ENCODE measurements around the gene CYBRD1.
A peak's percentile ranks its signal among the peaks of the same experiment; 100 is the strongest.
"Not testable (repeated sequence)": the region's sequence is repeated elsewhere in the genome, so short reads cannot be mapped to it uniquely, and the experiment has no call there.

Gene CYBRD1, protein sequence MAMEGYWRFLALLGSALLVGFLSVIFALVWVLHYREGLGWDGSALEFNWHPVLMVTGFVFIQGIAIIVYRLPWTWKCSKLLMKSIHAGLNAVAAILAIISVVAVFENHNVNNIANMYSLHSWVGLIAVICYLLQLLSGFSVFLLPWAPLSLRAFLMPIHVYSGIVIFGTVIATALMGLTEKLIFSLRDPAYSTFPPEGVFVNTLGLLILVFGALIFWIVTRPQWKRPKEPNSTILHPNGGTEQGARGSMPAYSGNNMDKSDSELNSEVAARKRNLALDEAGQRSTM

DNA sequence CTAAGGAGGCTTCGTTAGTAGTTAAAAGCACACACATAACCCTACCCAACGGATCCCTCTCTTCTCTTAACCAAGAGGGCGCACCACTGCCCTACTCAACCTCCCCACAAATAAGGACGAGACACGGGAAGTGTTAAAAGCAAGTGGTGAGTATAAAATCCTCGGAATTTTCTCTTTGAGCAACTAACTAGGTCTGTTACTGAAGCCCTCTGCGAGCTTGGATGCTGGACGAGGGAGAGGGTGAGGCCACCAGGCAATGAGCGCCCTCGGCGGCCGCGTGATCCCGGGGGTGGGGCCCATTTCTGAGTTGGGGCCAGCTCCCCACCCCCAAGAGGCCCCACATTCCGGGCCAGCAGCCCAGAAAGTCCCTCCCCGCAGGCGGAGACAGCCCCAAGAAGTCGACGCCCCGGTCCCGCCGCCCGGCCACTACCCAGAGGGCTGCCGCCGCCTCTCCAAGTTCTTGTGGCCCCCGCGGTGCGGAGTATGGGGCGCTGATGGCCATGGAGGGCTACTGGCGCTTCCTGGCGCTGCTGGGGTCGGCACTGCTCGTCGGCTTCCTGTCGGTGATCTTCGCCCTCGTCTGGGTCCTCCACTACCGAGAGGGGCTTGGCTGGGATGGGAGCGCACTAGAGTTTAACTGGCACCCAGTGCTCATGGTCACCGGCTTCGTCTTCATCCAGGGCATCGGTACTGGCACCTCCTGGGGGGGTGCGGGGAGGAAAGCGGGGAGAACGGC is at the start of gene CYBRD1:
TSS of gene CYBRD1 (plus strand) at position 423 of the 736 bp plus-strand sequence. CDS start at position 495, 72 bp downstream.
- peak; percentile 87 for DNase-seq

DNA sequence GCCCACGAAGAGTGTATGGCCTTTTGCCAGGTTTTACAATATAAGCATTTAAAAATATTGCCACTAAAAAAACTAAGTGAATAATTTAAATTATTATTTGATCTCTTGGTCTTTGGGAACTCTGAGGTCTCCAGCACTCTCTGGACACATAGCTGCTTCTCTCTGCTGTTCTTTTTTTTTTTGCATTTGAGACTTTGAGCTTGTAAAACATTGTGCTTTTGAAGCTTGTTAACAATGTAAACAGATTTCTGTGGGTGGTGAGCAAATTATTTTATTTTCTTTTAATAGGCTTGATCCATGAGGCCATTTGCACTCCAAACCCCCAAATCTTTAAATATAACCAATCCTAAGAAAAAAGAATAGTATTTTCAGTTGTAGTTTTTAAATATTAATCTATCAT is 46.3 kb upstream of the CYBRD1 start:
- DNase-seq = no peak

DNA sequence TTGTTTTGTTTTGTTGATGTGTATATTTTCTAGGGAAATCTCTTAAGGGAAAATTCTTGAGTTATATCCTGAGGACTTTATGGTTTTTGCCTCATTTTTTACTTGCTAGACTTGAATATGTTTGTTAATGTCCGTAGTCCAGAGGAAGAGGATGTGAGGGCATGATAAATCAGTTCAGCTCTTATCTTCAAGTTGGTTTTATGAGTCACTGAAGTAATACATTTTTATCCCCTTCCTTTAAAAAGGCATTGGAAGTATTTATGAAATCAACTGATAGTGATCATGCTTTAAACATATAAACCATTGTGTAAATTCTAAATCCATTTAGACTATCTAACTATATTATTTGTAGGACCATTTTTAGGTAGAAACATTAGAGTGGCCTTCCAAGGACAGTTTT is 43.9 kb upstream of the CYBRD1 start:
- no peak for DNase-seq

DNA sequence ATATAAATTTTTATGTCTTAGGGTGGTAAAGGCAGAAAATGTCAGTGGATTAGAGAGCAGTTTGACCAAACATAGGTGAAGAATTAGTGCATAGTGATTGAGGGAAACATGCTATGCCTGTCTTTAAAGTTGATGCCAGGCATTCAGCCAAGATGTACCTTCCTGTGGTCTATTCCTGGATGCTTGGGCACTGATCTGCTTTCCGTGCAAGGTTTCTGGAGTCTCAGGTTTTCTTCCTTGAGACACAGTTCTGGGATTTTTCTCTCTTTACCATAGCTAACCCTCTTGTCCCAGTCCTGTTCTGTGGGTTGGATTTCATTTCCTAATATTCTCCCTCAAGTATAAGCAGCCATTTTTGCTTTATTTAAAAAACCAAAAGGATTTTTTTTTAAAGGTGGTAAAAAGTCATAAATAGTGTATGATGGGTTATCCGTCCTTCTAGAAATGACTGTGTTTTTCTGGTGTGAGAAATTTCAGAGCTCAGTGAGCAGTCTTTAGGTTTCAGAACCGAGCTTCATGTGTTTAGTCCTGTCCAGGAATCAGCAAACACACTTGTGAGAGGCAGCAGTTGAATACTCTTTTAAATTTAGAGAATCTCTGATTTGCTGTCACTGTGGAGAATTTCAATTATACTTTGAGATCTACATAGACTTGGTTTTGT is 43.0 kb upstream of the CYBRD1 start:
- no peak for DNase-seq

DNA sequence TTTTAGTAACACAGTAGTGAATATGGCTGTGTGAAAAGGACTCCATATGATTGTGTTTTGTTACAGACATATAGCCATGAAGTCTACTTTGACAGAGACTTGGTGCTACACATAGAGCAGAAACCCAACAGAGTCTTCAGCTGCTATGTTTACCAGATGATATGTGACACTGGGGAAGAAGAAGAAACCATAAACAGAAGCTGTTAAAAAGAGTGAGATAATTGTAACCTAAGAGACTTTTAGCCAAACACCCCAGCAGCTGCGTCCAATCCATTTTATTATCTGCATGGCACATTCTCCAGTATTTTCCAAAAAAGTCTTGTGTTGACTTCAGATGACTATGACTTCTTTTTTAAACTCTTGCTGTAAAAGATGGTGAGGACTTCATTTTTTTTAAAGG is 41.4 kb upstream of the CYBRD1 start:
- no peak for DNase-seq

DNA sequence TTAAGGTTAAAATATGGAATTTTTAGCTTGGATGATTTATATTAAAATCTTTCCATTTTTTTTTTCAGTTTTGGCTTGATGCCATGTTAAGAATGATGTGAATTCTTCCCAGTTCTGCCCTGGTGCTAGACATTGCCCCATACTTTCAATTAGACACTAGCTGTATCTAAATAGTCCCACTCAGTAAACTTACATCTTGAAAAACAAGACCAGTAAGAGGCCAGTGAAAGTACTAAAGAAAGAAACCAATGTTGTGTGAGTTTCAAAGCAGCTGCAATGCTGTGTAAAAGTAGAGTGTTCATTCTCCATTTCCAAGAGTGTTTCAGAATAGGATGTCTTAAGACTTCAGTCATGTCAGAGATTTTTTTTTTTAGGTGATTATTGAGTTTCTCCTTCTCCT is 40.0 kb upstream of the CYBRD1 start:
- no peak for DNase-seq

DNA sequence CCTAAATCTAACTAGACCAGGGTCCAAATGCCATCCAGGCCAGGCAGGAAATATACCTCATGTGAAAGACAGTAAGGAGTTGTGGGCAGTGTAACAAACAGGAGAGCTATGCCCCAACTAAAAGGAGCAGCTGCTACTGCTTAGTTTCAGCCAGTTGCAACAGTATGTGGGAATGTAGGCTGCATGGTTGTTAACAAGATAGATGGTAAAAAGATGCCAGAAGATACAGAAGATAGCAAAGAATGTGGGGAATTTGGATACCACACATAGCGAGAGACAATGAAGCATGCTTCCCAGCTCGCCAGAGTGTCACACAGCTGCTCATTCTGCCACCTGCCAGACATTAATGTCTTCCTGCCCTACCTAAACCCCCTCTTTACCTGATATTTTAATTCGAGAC is 39.4 kb upstream of the CYBRD1 start:
- no peak for DNase-seq

DNA sequence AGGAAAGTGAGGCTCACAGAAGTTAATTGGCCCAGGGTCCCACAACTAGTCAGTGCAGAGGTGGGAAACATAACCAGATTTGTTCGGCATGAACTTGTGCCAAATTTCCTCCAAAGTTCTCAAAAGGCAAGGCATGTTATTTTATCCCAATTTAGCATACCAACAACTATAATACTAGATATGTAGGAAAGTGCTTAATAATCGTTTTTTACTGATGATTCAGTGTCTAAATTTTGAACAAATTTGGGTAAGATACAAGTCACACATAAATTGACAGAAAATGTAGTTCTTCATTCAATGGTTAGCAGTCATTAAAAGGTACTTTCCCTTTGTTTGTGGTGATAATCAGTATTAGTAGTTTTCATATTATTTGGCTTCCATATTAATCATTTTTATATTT is 38.5 kb upstream of the CYBRD1 start:
- DNase-seq = no peak

DNA sequence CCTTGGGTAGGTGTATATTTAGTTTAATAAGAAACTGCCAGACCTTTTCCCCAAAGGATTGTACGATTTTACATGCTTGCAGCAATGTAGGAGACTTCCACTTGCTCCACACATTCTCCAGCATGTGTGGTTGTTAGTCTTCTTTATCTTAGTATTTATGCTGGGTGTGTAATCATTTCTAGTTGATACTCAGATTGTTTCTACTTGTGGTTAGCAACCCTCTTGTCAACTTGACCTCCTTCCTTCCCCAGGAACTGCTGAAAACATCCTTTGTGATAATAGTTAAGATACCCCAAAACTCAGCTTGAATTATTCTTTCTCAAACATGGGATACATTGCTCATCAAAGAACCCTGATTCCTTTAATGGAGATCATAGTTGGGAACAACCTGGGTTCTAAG is 37.2 kb upstream of the CYBRD1 start:
- DNase-seq = no peak

DNA sequence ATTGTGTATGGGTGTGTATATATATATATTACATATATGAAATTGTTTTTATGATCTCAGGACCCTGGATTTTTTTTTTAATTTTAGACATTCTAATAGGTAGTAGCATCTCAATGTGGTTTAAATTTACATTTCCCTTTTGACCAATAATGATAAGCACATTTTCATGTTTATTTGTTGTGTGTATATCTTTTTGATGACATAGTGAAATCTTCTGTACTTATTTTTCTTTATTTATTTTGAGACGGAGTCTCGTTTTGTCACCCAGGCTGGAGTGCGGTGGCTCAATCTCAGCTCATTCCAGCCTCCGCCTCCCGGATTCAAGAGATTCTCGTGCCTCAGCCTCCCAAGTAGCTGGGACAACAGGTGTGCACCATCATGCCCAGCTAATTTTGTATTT is 35.1 kb upstream of the CYBRD1 start:
- no peak for DNase-seq

DNA sequence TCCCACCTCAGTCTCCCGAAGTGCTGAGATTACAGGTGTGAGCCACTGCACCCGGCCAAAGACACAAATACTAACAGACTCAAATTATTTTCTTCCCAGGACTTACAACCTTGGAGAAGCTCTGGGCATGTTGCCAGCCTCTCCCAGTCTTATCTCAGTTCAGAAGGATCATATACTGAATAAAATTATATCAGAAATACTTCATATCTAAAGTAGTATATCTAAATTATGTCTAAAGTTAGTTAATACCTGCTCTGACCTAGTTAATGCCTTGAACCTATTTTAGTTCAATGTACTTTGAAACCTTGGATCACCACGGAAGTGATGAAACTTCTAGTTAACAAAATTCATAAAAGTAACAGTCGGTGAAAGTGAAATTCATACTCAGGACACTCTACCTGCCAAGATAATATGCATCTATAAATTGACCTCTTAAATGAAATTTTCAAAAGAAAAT is 34.4 kb upstream of the CYBRD1 start:
- DNase-seq = no peak

DNA sequence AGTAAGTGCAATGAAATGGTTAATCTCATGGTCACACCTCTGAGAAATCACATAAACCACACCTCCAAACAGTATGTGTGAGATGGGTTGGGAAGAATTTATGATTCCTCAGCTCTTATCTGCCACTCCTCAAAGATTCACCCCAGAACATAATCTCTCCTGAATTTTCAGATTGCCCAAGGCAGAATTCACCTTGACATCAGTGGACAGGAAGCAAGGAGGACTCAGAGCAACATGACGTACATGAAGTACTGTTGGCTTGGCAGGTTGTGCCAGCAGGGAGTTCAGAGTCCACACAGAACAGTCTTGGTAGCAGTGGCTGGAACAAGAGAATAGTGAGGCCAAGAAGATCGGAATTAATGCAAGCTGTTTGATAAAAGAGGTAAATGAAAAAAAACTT is 31.7 kb upstream of the CYBRD1 start:
- DNase-seq = no peak

DNA sequence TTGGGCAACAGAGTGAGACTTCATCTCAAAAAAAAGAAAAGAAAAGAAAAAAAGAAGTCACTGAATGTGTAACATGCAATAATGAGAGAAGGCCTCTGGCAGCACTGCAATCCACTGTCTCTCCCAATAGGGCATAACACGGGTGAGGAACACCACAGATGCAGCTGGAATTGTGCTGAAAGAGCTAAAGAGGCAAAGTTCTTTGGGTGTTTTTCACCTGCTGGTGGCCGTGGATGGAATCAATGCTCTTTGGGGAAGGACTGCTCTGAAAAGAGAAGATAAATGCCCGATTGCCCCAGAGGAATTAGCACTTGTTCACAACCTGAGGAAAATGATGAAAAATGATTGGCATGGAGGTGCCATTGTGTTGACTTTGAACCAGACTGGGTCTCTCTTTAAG is 31.0 kb upstream of the CYBRD1 start:
- no peak for DNase-seq

DNA sequence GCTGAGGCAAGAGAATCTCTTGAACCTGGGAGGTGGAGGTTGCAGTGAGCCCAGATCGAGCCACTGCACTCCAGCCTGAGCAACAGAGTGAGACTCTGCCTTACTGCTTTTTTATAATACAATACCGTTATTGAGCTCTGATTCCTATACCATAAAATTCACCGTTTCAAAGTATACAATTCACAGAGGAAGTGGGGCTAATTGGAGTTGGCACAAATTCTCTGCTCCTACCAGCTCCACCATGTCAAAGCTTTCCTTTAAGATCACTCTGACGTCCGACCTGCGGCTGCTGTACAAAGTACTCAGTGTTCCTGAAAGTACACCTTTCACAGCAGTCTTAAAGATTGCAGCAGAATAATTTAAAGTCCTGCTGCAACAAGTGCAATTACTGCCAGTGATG is 29.6 kb upstream of the CYBRD1 start:
- no peak for DNase-seq

DNA sequence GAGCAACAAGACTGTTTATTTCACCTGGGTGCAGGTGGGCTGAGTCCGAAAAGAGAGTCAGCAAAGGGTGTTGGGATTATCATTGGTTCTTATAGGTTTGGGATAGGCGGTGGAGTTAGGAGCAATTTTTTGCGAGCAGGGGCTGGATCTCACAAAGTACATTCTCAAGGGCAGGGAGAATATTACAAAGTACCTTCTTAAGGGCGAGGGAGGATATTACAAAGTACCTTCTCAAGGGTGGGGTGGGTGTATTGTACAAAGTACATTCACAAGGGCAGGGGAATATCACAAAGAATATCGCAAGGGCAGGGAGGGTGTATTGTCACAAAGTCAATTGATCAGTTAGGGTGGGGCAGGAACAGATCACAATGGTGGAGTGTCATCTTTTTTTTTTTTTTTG is 24.6 kb upstream of the CYBRD1 start:
- DNase-seq = not testable (repeated sequence)

DNA sequence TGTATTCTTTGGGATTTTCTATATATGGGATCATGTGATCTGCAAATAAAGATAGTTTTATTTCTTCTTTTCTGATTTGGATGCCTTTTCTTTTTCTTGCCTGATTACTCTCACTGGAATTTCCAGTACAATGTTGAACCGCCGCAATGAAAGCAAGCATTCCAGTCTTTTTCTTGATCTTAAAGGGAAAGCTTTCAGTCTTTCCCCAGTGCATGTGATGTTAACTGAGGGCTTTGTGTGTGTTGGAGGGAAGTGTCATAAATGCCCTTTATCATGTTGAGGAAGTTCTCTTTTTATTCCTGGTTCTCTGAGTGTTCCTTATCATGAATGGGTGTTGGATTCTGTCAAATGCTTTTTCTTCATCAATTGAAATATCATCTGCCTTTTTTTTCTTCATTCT is 16.9 kb upstream of the CYBRD1 start:
- no peak for DNase-seq

DNA sequence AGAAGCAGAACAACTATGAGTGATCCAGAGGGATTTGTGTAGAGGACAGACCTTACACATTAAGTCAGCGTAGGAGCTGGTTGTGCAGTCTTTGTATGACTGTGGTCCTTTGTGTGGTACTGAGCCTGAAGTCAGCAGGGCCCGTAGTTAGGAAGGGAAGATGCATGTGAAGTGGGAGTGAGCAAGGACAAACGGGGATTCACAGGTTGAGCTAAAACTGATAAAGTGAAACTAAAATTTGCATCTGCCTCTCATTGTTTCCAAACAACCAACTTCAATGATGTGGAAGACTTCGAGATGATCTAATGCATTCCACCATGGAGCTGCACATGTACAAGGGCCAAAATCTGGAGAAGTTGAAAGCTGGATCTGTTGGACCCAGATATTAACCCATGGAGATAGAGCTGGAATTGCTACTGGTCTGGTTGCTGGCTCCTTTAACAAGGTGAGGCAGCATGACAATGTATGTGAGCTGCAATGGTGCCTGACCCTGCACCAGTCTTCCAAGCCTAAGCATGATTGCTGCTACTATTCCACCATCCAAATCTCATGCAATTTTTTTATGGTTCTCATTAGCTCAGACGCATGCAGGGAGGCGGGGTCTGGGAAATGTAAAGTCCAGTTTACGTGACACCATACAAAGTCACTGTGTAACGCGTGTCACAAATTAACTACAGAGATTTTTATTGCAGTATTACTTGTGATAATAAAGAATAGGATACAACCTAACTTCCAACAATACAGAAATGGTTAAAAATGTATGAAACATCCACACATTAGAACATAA is 12.1 kb upstream of the CYBRD1 start:
- DNase-seq = no peak

DNA sequence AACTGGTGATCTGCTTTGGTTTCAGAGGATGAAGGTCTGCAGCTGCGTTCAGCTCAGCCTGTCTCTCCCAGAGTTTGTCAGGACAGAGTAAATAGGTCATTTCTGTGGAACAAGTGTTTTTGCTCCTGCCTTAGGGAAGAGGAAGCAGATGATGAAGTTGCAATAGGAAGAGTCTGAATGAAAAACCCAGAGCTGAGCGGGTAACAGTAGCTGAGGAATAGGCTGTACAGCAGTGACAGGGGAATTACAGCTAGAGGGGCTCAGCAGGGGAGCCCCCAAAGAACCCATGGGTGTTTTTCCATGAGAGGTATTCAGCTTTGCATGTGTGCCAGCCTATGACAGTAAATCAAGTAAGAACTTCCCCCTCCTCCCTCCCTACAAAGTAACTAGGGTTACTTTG is 10.3 kb upstream of the CYBRD1 start:
- DNase-seq = no peak

DNA sequence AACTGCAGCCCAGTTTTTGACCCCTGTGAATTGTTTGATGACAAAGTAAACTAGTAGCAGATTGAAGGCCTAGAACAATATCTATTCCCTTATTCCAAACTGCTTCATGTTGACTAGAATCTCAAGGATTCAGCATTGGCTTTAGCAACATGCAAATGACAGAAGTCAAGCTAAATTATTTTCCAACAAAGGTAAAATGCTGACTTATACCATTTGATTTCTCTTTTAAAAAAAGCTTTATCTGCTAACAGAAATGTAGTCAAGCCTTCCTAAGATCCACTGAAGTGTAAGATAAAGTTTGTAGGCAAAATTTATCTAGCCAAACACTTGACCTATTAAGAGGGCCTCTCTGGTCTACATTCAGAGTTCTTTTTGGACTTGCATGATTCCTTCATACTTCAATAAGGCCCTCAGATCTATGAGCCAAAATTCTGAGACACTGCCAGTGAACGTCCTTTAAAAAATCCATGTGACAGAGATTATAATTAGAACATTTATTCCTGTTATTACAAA is 9.5 kb upstream of the CYBRD1 start:
- no peak for DNase-seq

DNA sequence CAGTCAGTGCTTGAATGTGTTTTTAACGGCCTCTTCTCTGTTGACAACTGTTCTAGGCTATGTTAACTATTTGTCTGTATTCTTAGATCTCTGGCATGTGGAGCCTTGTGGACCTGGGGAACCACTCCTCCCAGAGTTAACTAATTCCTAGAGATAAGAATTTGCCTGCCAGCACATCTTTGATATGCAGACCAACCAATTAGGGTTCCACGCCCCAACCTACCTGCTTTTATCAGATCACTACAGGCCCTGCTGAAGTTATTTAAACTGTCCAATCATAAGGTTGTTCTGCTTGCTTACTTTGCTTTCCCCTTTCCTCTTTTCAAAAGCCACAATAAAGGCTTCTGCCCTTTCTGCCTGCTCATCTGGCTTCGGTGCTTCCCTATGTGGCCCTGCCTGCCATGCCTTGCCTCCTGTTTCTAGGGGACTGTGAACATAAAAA is 8.5 kb upstream of the CYBRD1 start:
- DNase-seq = no peak

DNA sequence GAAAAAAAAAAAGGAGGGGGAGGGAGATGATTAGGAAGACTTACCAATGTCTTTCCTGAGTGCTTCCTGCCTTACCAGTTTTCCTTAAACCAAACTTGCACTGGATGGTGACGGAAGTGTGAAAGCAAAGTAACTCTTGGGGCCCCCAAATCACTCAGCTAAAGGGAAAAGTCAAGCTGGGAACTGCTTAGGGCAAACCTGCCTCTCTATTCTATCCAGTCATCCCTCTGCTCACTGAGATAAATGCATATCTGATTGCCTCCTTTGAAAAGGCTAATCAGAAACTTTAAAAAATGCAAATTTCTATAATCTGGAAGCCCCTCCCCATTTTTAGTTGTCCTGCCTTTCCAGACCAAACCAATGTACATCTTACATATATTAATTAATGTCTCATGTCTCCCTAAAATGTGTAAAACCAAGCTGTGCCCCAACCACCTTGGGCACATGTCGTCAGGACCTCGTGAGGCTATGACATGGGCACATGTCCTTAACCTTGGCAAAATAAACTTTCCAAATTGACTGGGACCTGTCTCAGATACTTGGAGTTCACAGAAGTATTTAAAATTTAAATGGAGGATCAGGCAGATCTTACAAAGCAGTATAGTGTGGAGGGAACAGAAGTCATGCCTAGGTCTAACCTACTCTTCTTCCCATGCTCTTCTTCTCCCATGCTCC is 7.2 kb upstream of the CYBRD1 start:
- DNase-seq = no peak

DNA sequence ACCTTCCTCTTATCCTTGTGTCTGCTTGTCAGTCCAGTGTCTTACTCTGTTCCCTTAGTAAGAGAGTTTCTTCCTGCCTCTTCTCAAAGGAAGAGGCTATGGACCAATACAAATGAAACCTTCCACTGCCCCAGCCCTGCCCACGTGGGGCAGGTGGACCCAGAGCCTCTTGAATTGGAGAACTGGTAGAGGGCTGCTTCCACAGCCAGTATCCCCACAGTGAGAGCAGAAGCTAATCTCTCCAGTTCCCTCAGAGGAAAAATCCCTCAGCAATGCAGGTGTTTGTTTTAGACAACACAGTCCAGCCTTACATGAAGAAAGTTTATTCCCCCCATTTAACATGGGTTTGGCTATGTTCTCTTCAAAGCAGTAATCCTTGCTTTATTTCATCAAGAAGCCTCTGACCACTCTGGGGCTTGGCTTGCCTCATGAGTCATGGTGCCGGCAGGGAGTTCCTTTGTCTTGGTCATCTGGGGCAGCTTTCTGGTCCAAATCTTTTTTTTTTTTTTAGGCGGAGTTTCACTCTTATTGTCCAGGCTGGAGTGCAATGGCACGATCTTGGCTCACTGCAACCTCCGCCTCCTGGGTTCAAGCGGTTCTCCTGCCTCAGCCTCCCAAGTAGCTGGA is 6.5 kb upstream of the CYBRD1 start:
- DNase-seq = no peak
